Measurements from ENCODE around the gene GPBP1. TPM values are rescaled to one million over a fixed set of nuclear protein-coding genes. Genes with fewer than 3 reads are reported as not detected.

The GPBP1 gene
- total RNA-seq, 2 donors from 2014 or later: 135 to 136 TPM

GRCh38 chr5:57243286-57244137 is 69.7 kb downstream of the GPBP1 start:
- no peaks in the 10 kb centered on the region for H3K9me3 ChIP-seq (ENCODE audit: control insufficient read depth, low read length, poor library complexity, severe bottlenecking)
- Mint-ChIP-seq H3K4me1 (peaks cover 25% of the 10 kb centered on the region), H3K27ac (peak overlapping the region; percentile 67), H3K4me3 (no peak overlapping the region), H3K36me3 (ENCODE audit: low read depth) (peaks cover 3% of the 10 kb centered on the region), H3K27me3 (no peaks in the 10 kb centered on the region)
- ATAC-seq (no peak), DNase-seq (no peak)

- H3K4me3 Mint-ChIP-seq: no peak overlapping the region
- H3K36me3 Mint-ChIP-seq (ENCODE audit: low read depth): peaks cover 3% of the 10 kb centered on the region
- no peak overlapping the region for H3K27ac Mint-ChIP-seq
- H3K4me1 Mint-ChIP-seq: peaks cover 25% of the 10 kb centered on the region
- ATAC-seq (no peak), DNase-seq (no peak)
- no peaks in the 10 kb centered on the region for H3K27me3 Mint-ChIP-seq
- H3K9me3 ChIP-seq (ENCODE audit: control insufficient read depth, low read length, poor library complexity, severe bottlenecking): no peaks in the 10 kb centered on the region
Measured at GRCh38 chr5:57244331-57244730, 70.5 kb downstream of the GPBP1 start.

- Mint-ChIP-seq H3K4me1 (peaks cover 22% of the 10 kb centered on the region), H3K4me3 (peak overlapping the region; percentile 72), H3K27ac (peak overlapping the region; percentile 72), H3K27me3 (no peaks in the 10 kb centered on the region), H3K36me3 (ENCODE audit: low read depth) (peaks cover under 1% of the 10 kb centered on the region)
- ATAC-seq (peak; percentile 86), DNase-seq (no peak)
- H3K9me3 ChIP-seq (ENCODE audit: control insufficient read depth, low read length, poor library complexity, severe bottlenecking): no peaks in the 10 kb centered on the region
Measured at GRCh38 chr5:57246426-57246825, 72.6 kb downstream of the GPBP1 start.

- Mint-ChIP-seq H3K36me3 (ENCODE audit: low read depth) (peaks cover 3% of the 10 kb centered on the region), H3K27ac (peak overlapping the region; percentile 72), H3K4me1 (peaks cover 23% of the 10 kb centered on the region), H3K27me3 (no peaks in the 10 kb centered on the region), H3K4me3 (no peak overlapping the region)
- DNase-seq (no peak), ATAC-seq (no peak)
- no peaks in the 10 kb centered on the region for H3K9me3 ChIP-seq (ENCODE audit: control insufficient read depth, low read length, poor library complexity, severe bottlenecking)
Measured at GRCh38 chr5:57247765-57248164, 73.9 kb downstream of the GPBP1 start.

GRCh38 chr5:57249265-57249874 is 75.5 kb downstream of the GPBP1 start:
- Mint-ChIP-seq H3K4me3 (no peak overlapping the region), H3K36me3 (ENCODE audit: low read depth) (peaks cover 7% of the 10 kb centered on the region), H3K27ac (peak overlapping the region; percentile 11), H3K27me3 (no peaks in the 10 kb centered on the region), H3K4me1 (peaks cover 16% of the 10 kb centered on the region)
- no peak for DNase-seq
- no peaks in the 10 kb centered on the region for H3K9me3 ChIP-seq (ENCODE audit: control insufficient read depth, low read length, poor library complexity, severe bottlenecking)
- ATAC-seq: no peak

- H3K36me3 Mint-ChIP-seq (ENCODE audit: low read depth): peaks cover 20% of the 10 kb centered on the region
- no peaks in the 10 kb centered on the region for H3K27me3 Mint-ChIP-seq
- no peaks in the 10 kb centered on the region for H3K9me3 ChIP-seq (ENCODE audit: control insufficient read depth, low read length, poor library complexity, severe bottlenecking)
- no peak overlapping the region for H3K4me3 Mint-ChIP-seq
- no peak for DNase-seq
- ATAC-seq: no peak
- peaks cover 27% of the 10 kb centered on the region for H3K4me1 Mint-ChIP-seq
- peak overlapping the region; percentile 82 for H3K27ac Mint-ChIP-seq
Measured at GRCh38 chr5:57258052-57258451, 84.2 kb downstream of the GPBP1 start.

- no peaks in the 10 kb centered on the region for H3K9me3 ChIP-seq (ENCODE audit: control insufficient read depth, low read length, poor library complexity, severe bottlenecking)
- no peaks in the 10 kb centered on the region for H3K27me3 Mint-ChIP-seq
- DNase-seq: no peak
- no peak for ATAC-seq
- H3K4me1 Mint-ChIP-seq: peaks cover 27% of the 10 kb centered on the region
- peaks cover 18% of the 10 kb centered on the region for H3K36me3 Mint-ChIP-seq (ENCODE audit: low read depth)
- peak overlapping the region; percentile 14 for H3K27ac Mint-ChIP-seq
- H3K4me3 Mint-ChIP-seq: no peak overlapping the region
Measured at GRCh38 chr5:57258943-57259342, 85.1 kb downstream of the GPBP1 start.

GRCh38 chr5:57259704-57260103 is 85.8 kb downstream of the GPBP1 start:
- peak overlapping the region; percentile 14 for H3K27ac Mint-ChIP-seq
- ATAC-seq (no peak), DNase-seq (no peak)
- H3K4me3 Mint-ChIP-seq: no peak overlapping the region
- no peaks in the 10 kb centered on the region for H3K9me3 ChIP-seq (ENCODE audit: control insufficient read depth, low read length, poor library complexity, severe bottlenecking)
- H3K27me3 Mint-ChIP-seq: no peaks in the 10 kb centered on the region
- H3K4me1 Mint-ChIP-seq: peaks cover 27% of the 10 kb centered on the region
- peaks cover 16% of the 10 kb centered on the region for H3K36me3 Mint-ChIP-seq (ENCODE audit: low read depth)

- H3K4me1 Mint-ChIP-seq: peaks cover 22% of the 10 kb centered on the region
- ATAC-seq (no peak), DNase-seq (no peak)
- peaks cover 16% of the 10 kb centered on the region for H3K36me3 Mint-ChIP-seq (ENCODE audit: low read depth)
- H3K4me3 Mint-ChIP-seq: no peak overlapping the region
- no peaks in the 10 kb centered on the region for H3K27me3 Mint-ChIP-seq
- peak overlapping the region; percentile 16 for H3K27ac Mint-ChIP-seq
- no peaks in the 10 kb centered on the region for H3K9me3 ChIP-seq (ENCODE audit: control insufficient read depth, low read length, poor library complexity, severe bottlenecking)
Measured at GRCh38 chr5:57262541-57262940, 88.7 kb downstream of the GPBP1 start.

GRCh38 chr5:57267805-57268204 is 93.9 kb downstream of the GPBP1 start:
- Mint-ChIP-seq H3K36me3 (ENCODE audit: low read depth) (peaks cover 2% of the 10 kb centered on the region), H3K4me3 (no peak overlapping the region), H3K27me3 (no peaks in the 10 kb centered on the region), H3K4me1 (no peaks in the 10 kb centered on the region), H3K27ac (no peak overlapping the region)
- ATAC-seq: no peak
- no peaks in the 10 kb centered on the region for H3K9me3 ChIP-seq (ENCODE audit: control insufficient read depth, low read length, poor library complexity, severe bottlenecking)
- DNase-seq: no peak

GRCh38 chr5:57276353-57276752 is 102.5 kb downstream of the GPBP1 start:
- no peak for DNase-seq
- H3K27me3 Mint-ChIP-seq: peaks cover 12% of the 10 kb centered on the region
- no peak overlapping the region for H3K27ac Mint-ChIP-seq
- H3K9me3 ChIP-seq (ENCODE audit: control insufficient read depth, low read length, poor library complexity, severe bottlenecking): no peaks in the 10 kb centered on the region
- peaks cover 2% of the 10 kb centered on the region for H3K4me1 Mint-ChIP-seq
- H3K4me3 Mint-ChIP-seq: no peak overlapping the region
- peaks cover 6% of the 10 kb centered on the region for H3K36me3 Mint-ChIP-seq (ENCODE audit: low read depth)
- ATAC-seq: no peak

- peaks cover 12% of the 10 kb centered on the region for H3K27me3 Mint-ChIP-seq
Measured at GRCh38 chr5:57277085-57277484, 103.2 kb downstream of the GPBP1 start.

GRCh38 chr5:57280853-57281252 is 107.0 kb downstream of the GPBP1 start:
- Mint-ChIP-seq H3K4me3 (no peak overlapping the region), H3K27ac (no peak overlapping the region), H3K4me1 (peaks cover 2% of the 10 kb centered on the region), H3K27me3 (peaks cover 12% of the 10 kb centered on the region), H3K36me3 (ENCODE audit: low read depth) (peaks cover 3% of the 10 kb centered on the region)
- ATAC-seq (no peak), DNase-seq (no peak)
- no peaks in the 10 kb centered on the region for H3K9me3 ChIP-seq (ENCODE audit: control insufficient read depth, low read length, poor library complexity, severe bottlenecking)

More at GRCh38 chr5:57277085-57277484, 103.2 kb downstream of the GPBP1 start:
- peaks cover 6% of the 10 kb centered on the region for H3K36me3 Mint-ChIP-seq (ENCODE audit: low read depth)
- no peak for ATAC-seq
- peaks cover 2% of the 10 kb centered on the region for H3K4me1 Mint-ChIP-seq
- no peak for DNase-seq
- H3K9me3 ChIP-seq (ENCODE audit: control insufficient read depth, low read length, poor library complexity, severe bottlenecking): no peaks in the 10 kb centered on the region
- no peak overlapping the region for H3K27ac Mint-ChIP-seq
- H3K4me3 Mint-ChIP-seq: no peak overlapping the region

Measured in T-helper 17 cell (primary cell).